ENCODE measurements around the gene MAPKBP1.

The MAPKBP1 gene

DNA sequence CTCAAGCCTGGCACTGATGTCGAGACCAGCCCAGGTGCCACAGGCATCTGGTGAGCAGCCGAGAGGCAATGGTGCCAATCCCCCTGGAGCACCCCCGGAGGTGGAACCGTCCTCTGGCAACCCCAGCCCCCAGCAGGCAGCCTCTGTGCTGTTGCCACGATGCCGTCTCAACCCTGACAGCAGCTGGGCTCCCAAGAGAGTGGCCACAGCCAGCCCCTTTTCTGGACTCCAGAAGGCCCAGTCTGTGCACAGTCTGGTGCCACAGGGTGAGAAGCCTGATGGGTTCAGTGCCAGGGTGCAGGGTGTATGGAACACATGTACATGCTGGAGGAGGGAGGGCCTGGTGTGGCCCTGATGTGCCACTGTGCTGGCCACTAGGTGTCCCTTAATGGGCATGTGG lies 48.7 kb downstream of the MAPKBP1 start:
- DNase-seq (ENCODE audit: insufficient read length, low spot score) (no peak), FAIRE-seq (no peak)
- TF ChIP-seq, protein P1, sequence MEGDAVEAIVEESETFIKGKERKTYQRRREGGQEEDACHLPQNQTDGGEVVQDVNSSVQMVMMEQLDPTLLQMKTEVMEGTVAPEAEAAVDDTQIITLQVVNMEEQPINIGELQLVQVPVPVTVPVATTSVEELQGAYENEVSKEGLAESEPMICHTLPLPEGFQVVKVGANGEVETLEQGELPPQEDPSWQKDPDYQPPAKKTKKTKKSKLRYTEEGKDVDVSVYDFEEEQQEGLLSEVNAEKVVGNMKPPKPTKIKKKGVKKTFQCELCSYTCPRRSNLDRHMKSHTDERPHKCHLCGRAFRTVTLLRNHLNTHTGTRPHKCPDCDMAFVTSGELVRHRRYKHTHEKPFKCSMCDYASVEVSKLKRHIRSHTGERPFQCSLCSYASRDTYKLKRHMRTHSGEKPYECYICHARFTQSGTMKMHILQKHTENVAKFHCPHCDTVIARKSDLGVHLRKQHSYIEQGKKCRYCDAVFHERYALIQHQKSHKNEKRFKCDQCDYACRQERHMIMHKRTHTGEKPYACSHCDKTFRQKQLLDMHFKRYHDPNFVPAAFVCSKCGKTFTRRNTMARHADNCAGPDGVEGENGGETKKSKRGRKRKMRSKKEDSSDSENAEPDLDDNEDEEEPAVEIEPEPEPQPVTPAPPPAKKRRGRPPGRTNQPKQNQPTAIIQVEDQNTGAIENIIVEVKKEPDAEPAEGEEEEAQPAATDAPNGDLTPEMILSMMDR (IDR thresholded peaks at IDR 0.05; ENCODE audit: insufficient read depth, missing control alignments) = no peak

DNA sequence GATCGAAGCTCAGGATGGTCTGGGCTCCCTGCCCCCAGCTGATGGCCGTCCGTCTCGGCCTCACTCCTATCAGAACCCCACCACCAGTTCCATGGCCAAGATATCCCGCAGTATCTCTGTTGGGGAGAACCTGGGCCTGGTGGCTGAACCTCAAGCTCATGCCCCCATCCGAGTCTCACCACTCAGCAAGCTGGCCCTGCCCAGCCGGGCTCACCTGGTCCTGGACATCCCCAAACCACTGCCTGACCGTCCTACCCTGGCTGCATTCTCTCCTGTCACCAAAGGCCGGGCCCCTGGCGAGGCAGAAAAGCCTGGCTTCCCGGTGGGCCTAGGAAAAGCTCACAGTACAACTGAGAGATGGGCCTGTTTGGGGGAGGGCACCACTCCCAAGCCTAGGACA lies 49.2 kb downstream of the MAPKBP1 start:
- FAIRE-seq (no peak), DNase-seq (ENCODE audit: insufficient read length, low spot score) (no peak)
- TF ChIP-seq, protein P1 (IDR thresholded peaks at IDR 0.05; ENCODE audit: insufficient read depth, missing control alignments) = no peak

DNA sequence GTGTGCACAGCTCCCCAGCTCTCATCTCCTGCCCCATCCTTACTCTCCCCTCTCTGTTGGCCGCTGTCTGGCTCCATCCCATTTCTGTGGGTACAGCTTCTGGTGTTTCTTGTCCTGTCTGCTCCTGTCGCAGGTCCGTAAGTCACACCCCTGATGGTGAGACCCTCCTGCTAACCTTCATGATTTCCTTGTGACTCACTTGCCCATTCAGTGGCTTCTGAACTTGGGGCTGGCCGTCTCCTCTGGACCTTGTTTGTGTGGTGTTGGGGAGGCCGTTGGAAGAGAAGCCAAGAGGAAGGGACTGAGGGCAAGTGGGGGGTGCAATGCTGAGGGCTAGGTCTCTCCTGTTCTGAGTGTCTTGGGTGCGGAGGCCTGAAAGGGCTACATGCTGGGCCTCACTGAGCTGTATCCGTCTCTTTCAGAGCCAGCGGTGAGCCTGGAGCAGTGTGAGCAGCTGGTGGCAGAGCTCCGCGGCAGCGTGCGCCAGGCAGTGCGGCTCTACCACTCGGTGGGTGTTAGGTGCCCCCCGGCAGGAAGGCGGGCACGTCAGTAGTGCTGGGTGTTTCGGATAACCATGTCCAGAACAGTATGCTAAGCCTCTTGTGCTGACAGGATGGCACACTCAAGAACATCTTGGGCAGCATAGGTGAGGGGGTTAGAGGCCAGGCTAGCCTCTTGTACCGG lies 49.9 kb downstream of the MAPKBP1 start:
- DNase-seq (ENCODE audit: insufficient read length, low spot score) = no peak
- FAIRE-seq = no peak
- TF ChIP-seq, protein P1 (IDR thresholded peaks at IDR 0.05; ENCODE audit: insufficient read depth, missing control alignments) = no peak

DNA sequence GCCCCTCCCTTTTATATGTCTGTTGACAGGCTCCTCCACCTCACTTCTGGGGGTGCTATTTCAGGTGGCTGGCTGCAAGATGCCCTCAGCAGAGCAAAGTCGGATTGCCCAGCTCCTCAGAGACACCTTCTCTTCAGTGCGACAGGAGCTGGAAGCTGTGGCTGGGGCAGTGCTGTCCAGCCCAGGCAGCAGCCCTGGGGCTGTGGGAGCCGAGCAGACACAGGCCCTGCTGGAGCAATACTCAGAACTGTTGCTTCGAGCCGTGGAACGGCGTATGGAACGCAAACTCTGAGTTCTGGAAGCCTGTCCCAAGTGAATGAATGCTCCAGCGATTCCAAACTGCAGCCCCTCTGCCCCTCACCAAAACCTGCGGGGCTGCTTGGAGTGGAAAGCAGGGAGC lies 50.9 kb downstream of the MAPKBP1 start:
- FAIRE-seq = no peak
- TF ChIP-seq, protein P1 (IDR thresholded peaks at IDR 0.05; ENCODE audit: insufficient read depth, missing control alignments) = no peak
- no peak for DNase-seq (ENCODE audit: insufficient read length, low spot score)

DNA sequence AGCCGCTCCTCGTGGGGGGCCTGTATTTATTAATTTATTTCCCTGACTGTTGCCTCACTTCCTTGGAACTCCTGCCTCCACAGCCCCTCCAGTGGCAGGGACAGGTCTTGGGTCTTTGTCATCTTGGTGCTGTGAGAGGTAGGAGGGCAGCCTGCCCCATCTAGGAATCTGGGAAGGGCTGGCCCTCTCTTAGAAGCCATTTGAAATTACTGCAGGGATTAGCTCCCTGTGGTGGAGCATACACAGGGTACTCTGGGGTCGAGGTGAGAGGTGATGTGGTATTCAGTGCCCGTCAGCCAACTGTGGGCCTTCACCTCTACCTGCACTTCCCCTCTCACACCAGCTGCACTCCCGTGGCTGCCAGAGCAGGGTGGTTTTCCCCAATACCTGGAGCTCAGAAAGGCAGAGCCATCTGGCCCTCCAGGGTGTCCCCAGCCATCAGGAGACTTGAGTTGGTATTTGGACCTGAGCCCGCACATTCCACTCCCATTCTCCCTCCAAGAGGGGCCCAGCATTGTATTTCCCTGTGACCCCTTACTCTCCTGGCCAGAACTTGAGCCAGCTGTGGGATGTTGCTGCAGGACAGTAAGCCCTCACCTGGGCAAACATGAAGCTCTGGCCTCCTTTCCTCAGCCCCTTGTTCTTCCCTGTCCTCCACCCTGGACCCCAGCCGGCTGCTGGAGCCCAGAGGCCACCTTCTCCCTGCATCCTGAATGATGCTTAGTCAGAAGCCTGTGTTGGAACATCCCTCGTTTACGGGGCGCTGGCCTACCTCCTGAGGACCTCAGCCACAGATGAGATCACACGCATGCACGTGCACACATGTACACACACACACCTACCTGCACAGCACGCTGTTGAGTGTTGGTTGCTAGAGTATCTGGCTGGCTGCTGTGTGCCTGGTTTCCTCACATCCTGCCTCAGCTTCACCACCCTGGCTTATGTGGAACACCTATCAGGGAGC lies 51.6 kb downstream of the MAPKBP1 start:
- no peak for DNase-seq (ENCODE audit: insufficient read length, low spot score)
- no peak for FAIRE-seq
- TF ChIP-seq, protein P1 (IDR thresholded peaks at IDR 0.05; ENCODE audit: insufficient read depth, missing control alignments) = no peak

DNA sequence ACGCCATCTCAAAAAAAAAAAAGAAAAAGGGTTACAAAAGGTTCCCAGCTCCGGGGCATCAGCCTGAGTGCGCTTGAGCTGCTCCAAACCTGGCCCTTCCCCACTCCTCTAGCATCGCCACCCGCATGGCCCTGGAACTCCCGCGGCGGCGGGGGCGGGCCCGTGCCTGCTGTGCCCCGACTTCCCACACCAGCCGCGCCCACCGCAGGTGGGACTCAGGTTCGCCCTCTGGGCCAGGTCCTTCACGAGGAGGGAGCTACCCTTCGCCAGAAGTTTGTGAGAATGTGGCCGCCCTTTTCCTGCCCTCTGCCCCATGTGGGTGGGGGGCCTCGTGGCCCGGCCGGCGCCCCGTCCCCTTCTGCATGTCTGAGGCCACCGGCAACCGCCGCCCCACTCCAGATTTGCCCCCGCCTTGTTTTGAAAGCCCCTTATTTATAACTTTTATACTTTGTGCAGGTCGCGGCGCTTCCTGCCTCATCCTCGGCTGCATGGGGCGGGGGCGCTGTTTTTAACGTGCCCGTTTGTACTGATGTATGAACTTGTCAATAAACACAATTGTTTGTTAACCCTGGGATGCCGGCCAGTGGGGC lies 53.1 kb downstream of the MAPKBP1 start:
- FAIRE-seq (no peak), DNase-seq (ENCODE audit: insufficient read length, low spot score) (no peak)
- TF ChIP-seq, protein P1 (IDR thresholded peaks at IDR 0.05; ENCODE audit: insufficient read depth, missing control alignments) = no peak

Measured in D721Med (cell line).